ENCODE data around the gene RNF215. TPM values are rescaled to one million over a fixed set of nuclear protein-coding genes. Genes with fewer than 3 reads are reported as not detected.

The RNF215 gene
- total RNA-seq, 1 donor from 2014 or later: 4.8 TPM

GRCh38 chr22:30393885-30394284 lies 6.7 kb upstream of the RNF215 start:
- ATAC-seq: no peak

- no peak for ATAC-seq
Observed at GRCh38 chr22:30393322-30393680, 6.1 kb upstream of the RNF215 start.

- ATAC-seq: no peak
Observed at GRCh38 chr22:30392661-30393321, 5.6 kb upstream of the RNF215 start.

- ATAC-seq: peak; percentile 63
Observed at GRCh38 chr22:30390974-30391691, 3.9 kb upstream of the RNF215 start.

- no peak for ATAC-seq
Observed at GRCh38 chr22:30386608-30386959, 627 bp downstream of the RNF215 start.

- no peak for ATAC-seq
Observed at GRCh38 chr22:30385942-30386341, 1.3 kb downstream of the RNF215 start.

DNA sequence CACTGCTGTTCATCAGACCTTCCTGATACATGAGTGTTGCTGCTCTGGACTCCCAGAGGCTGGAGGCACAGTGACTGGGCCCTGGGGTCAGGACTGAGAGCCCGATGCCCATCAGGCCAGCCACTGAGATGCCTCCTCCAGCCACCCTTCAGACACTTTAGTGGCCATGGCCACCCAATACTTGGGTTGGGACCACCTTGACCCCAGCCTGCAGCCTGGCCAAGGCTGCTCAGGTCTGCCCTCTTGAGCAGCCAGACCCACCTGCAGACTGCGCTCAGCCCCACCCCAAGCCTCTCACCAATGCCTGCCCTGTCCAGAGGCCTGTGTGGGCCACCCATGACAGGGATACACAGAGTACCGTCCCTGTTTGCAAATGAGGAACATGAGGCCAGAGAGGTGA lies 4.2 kb downstream of the RNF215 start:
- no peak for ATAC-seq

GRCh38 chr22:30382340-30382739 lies 4.9 kb downstream of the RNF215 start:
- no peak for ATAC-seq

GRCh38 chr22:30381264-30381663 lies 5.9 kb downstream of the RNF215 start:
- ATAC-seq: no peak

DNA sequence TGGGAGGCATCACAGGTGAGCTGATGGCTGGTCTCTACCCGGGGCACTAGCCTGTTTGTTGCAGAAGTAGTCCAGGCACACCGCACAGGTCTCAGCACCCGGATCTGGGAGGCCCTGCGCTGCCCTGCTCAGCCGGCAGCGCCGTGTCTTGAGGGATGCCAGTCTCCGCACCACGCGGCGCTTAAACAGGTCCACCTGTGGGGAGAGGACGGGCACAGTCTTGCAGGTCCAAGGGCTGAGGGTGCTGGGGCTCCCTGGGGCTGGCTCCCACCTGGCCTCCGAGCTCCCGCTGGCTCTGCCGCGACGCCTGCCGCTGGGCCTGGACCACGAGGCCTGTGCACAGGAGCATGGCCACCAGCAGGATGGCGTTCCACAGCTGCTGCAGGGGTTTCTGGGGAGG lies 7.2 kb downstream of the RNF215 start:
- no peak for ATAC-seq

- ATAC-seq: no peak
Observed at GRCh38 chr22:30375312-30375849, 11.8 kb downstream of the RNF215 start.

DNA sequence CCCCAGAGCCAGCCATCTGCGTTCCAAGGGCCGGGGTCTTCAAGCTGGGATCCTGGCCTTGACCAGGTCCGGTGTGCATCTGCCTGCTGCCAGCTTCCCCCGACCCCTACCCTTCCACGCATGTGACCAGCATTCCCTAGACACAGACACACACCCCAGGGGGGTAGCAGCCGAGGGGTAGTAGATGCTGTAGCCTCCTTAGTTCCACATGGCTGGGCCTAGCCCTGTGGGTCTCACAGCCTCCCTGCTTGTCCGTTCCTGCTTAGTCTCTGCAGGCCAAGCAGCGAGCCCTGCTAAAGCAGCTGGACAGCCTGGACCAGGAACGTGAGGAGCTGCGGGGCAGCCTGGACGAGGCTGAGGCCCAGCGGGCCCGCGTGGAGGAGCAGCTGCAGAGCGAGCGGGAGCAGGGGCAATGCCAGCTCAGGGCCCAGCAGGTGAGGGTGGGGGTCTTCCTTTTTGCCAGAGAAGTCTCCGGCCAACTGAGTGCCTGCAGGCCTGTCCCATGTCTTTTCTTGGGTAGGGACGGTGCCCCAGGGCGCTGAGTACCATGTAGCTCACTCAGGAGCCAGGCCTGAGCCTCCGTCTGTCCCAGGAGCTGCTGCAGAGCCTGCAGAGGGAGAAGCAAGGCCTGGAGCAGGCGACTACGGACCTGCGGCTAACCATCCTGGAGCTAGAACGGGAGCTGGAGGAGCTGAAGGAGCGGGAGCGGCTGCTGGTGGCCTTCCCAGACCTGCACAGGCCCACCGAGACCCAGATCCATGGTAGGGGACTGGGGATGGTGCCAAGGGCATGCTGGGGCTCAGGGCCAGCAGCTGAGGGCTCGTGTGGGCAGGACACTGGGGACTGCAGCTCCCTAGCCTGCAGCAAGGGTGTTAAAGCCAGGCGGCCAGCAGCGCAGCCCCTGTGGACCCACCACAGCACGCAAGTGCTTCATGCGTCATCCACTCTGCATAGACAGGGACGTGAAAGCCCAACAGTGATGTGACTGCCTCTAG lies 13.6 kb downstream of the RNF215 start:
- no peak for ATAC-seq

DNA sequence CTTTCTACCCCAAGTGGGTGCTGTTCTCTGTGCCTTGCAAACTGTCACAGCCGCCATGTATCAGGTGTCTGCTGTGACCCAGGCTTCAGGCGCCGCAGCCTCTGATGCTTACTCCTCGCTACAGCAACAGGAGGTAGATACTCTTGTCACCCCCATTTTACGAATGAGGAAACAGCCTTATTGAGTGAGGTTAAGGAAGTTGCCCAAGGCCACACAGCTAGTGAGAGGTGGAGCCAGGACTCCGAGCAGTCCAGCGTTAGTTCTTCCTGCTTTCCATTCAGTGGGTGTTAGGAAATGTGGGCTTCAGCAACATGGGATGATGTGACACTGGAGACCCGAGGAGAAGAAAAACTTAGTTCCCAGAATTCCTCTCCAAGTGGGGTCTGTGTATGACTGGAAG lies 14.3 kb downstream of the RNF215 start:
- no peak for ATAC-seq

DNA sequence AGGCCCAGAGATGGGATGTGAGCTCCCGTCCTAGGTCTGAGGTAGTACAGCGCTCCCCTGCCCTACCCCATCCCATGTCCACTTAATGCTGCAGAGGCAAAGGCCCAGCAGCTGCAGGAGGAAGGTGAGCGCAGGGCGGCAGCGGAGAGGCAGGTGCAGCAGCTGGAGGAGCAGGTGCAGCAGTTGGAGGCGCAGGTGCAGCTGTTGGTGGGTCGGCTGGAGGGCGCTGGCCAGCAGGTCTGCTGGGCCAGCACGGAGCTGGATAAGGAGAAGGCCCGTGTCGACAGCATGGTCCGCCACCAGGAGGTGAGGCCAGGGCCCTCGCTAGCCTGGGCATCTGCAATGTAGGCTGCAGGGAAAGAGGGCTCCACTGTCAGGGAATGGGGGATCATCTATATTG lies 15.2 kb downstream of the RNF215 start:
- no peak for ATAC-seq

DNA sequence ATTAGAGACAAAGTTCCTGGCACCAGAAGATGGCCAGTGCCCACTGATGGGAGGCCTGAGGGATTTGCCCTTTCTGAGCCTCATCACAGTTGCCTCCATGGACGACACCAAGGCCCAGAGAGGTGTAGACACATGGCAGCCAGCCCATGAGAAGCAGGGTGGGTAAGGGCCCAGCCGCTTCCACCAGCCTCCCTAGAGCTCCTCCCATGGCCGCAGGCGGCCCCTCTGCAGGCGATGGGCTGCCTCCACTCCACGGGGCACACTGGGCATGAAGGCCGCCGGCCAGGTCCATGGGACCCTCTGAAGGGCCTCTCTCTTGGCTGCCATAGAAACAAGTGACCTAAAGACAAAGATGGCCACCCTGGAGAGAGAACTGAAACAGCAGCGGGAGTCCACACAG lies 15.9 kb downstream of the RNF215 start:
- no peak for ATAC-seq

GRCh38 chr22:30370641-30371230 lies 16.5 kb downstream of the RNF215 start:
- no peak for ATAC-seq

DNA sequence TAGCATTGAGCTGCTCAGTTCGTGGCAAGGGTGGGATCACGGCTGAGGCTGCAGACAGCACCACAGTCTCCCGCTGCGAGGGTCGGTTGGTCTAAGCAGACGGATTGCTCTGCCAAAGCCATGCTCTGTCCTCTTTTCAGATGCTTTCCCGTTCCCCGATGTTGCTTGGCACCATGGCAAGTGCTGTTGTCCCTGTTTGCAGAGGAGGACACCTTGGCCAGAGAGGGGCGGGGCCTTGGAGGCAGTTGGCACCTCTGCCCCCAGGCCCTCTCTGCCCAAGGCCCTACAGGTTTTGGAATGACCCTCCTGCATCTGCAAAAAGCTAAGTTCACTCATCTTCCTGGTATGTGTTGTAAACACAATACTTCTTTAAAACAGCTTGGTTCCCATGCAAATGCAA lies 18.8 kb downstream of the RNF215 start:
- no peak for ATAC-seq

DNA sequence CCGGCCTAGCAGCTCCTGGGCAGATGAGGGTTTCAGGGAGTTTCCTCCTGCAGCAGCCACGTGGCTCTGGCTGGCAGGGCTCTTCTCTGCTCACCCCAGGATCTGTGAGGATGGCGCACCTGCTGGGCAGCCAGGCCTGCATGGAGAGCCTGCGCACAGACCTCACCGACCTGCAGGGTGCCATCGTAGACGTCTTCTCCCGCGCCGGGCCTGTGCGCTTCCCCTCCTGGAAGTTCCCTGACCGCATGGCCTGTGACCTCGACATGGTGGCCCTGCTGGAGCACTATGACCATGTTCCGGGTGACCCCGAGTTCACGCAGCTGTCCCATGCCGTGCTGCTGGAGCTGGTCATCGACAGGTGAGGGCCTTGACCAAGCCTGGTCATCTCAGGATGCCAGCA lies 21.3 kb downstream of the RNF215 start:
- no peak for ATAC-seq

DNA sequence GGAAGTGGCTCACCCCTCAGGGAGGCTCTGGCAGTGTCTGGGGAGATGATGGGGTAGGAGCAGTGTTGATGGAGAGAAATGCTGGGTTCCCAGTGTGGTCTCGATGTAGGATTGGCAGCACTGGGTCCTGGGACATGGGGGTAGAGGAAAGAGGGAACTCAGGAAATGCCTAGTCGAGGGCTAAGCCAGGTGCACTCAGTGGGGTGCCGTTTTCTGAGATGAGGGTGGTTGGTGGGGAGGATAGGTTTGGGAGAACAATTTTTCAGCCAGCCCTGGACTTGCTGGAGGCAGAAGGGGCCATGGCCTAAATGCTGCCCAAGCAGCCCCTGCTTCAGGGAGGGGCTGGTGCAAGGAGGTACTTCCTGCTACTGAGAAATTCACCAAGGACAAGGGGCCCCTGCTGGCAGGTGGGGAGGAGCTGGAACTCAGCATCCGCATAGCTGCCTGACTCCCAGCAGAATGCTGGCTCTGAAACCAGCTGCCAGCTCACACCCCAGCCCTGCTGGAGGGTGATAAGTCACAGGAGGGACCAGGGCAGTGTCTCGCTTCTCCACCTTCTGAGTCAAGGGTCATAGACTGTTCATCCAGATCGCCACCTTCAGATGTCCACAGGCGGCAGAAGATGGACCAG lies 24.4 kb downstream of the RNF215 start:
- ATAC-seq: no peak

GRCh38 chr22:30361916-30362650 lies 25.1 kb downstream of the RNF215 start:
- no peak for ATAC-seq

DNA sequence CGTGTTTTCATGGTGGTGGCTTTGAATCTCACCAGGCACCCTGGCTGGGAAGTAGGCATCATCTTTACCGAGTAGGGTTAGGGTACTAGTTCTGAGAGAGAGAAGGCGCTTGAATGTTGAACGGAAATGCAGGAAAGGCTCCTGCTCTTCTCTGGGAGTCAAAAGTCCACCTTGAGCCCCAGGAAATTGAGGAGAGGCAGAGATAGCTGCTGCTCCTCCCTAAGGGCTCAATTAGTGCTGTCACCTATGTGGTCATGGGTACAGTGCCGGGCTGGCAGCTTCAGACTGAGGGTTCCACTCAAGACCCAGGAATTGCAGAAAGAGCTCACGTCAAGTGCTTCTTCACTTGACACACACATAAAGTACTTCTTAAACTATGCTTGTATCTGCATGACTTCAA lies 28.7 kb downstream of the RNF215 start:
- no peak for ATAC-seq
